M059J (cell line): ENCODE data around the gene P2RX6. TPM values are rescaled to one million over a fixed set of nuclear protein-coding genes. Genes with fewer than 3 reads are reported as not detected.
A peak's percentile ranks its signal among the peaks of the same experiment; 100 is the strongest.

Source experiments
- DNase-seq: peaks from one replicate; pipeline ENCODE4 v3.0.0-alpha.2; 2012; ENCODE audit warnings: low read depth
- total RNA-seq: library from RNA; depleted of rRNA; stranded (reverse); fragments of >200 nt; shearing (Covaris generic); gene quantifications from 2 replicates; pipeline ENCODE4 v1.2.3, GENCODE V29; 2014; rRNA removed

Gene P2RX6
- total RNA-seq, 1 experiment from 2014 or later: 3.6 TPM

- peak; percentile 91 for DNase-seq
Observed at GRCh38 chr22:21074102-21074715, 59.2 kb downstream of the P2RX6 start.

GRCh38 chr22:21075516-21076138 is 60.7 kb downstream of the P2RX6 start:
- no peak for DNase-seq

- no peak for DNase-seq
Observed at GRCh38 chr22:21076912-21077625, 62.1 kb downstream of the P2RX6 start.

Other genes with a start within 250 kb of the P2RX6 start
- gene SERPIND1, start 241.1 kb upstream of the P2RX6 start, total RNA-seq: not detected in 2 replicates
- 11.1 and 23.8 TPM in 2 replicates for gene PI4KA, start 156.4 kb upstream of the P2RX6 start, total RNA-seq
- 10.7 and 11.5 TPM in 2 replicates for gene SNAP29, start 156.2 kb upstream of the P2RX6 start, total RNA-seq
- 32.8 and 43.9 TPM in 2 replicates for gene CRKL, start 97.8 kb upstream of the P2RX6 start, total RNA-seq
- gene AIFM3, start 47.9 kb upstream of the P2RX6 start, total RNA-seq: 0.10 and 0.47 TPM in 2 replicates
- gene LZTR1, start 32.9 kb upstream of the P2RX6 start, total RNA-seq: 13.0 and 14.0 TPM in 2 replicates
- 50.2 and 52.6 TPM in 2 replicates for gene THAP7, start 13.0 kb upstream of the P2RX6 start, total RNA-seq
- not detected in 2 replicates for gene SLC7A4, start 17.4 kb downstream of the P2RX6 start, total RNA-seq
- not detected in 2 replicates for gene LRRC74B, start 30.8 kb downstream of the P2RX6 start, total RNA-seq